Prostate gland (tissue), 2 donors: Measurements from ENCODE around the gene EXTL1.

Source experiments
- POLR2AphosphoS5 ChIP-seq: sonication (generic); formaldehyde crosslinking; IDR thresholded peaks from one replicate; pipeline ENCODE4 v1.6.1; 2017; ENCODE audit warnings: antibody characterized with exemption
- TF ChIP-seq, protein P1 (sequence below), 4 experiments: fragments of 200-600 bp in 2 of 4; fragments of 450-650 bp in 2 of 4; sonication (generic) in 2 of 4; IDR thresholded peaks; 1 replicate in 3 of 4; 2 replicates in 1 of 4; pipeline ENCODE4 v1.5.1; 2016 to 2019; ENCODE audit warnings: antibody characterized with exemption in 4 of 4, mild to moderate bottlenecking in 2 of 4, moderate library complexity in 2 of 4

DNA sequence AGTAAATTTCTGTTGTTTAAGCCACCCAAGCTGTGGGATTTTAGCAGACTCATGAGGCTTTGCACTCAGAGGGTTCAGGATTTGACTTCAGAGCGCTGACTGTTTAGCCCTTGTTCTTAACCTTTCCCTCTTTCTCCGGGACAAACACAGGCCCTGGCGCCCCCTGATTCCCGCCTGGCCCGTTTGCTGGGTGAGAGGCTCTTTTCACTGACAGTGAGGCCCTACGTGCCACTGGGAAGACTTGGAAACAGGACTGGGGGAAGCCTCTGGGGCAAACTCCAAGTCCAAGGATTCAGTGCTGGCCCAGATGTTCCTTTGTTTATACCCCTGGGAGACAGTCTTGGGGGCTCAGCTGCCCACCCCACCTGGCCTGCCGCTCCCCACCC, 57.6 kb downstream of the EXTL1 start:
- TF ChIP-seq POLR2AphosphoS5 = no peak
- TF ChIP-seq, protein P1, sequence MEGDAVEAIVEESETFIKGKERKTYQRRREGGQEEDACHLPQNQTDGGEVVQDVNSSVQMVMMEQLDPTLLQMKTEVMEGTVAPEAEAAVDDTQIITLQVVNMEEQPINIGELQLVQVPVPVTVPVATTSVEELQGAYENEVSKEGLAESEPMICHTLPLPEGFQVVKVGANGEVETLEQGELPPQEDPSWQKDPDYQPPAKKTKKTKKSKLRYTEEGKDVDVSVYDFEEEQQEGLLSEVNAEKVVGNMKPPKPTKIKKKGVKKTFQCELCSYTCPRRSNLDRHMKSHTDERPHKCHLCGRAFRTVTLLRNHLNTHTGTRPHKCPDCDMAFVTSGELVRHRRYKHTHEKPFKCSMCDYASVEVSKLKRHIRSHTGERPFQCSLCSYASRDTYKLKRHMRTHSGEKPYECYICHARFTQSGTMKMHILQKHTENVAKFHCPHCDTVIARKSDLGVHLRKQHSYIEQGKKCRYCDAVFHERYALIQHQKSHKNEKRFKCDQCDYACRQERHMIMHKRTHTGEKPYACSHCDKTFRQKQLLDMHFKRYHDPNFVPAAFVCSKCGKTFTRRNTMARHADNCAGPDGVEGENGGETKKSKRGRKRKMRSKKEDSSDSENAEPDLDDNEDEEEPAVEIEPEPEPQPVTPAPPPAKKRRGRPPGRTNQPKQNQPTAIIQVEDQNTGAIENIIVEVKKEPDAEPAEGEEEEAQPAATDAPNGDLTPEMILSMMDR (IDR thresholded peaks at IDR 0.05) = no peak
